ENCODE data around the gene MORC1.

The MORC1 gene

DNA sequence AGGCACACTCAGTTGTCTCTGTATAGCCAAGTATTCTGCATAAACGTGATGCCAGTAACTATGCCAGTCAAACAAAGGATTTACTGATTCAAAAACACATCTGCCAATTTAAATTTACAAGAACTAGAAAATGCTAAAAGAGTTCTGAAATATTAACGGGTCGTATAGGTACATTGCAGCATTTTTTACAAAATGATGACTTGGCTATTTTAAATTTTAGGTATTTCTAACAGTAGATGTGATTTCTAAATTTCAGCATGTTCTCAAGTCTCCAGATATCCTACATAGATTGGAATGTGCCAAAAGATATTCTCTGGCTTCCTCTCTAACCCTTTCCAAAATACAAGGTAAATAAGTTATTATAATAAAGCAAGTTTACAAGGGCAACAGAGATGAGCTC is 60.3 kb downstream of the MORC1 start:
- no peak overlapping the region for H3K4me3 ChIP-seq (ENCODE audit: low read depth, low read length)
- H3K9me3 ChIP-seq, result no peaks in the 10 kb centered on the region
- no peaks in the 10 kb centered on the region for H3K4me1 ChIP-seq
- H3K36me3 ChIP-seq, result no peaks in the 10 kb centered on the region
- TF ChIP-seq, protein P1, sequence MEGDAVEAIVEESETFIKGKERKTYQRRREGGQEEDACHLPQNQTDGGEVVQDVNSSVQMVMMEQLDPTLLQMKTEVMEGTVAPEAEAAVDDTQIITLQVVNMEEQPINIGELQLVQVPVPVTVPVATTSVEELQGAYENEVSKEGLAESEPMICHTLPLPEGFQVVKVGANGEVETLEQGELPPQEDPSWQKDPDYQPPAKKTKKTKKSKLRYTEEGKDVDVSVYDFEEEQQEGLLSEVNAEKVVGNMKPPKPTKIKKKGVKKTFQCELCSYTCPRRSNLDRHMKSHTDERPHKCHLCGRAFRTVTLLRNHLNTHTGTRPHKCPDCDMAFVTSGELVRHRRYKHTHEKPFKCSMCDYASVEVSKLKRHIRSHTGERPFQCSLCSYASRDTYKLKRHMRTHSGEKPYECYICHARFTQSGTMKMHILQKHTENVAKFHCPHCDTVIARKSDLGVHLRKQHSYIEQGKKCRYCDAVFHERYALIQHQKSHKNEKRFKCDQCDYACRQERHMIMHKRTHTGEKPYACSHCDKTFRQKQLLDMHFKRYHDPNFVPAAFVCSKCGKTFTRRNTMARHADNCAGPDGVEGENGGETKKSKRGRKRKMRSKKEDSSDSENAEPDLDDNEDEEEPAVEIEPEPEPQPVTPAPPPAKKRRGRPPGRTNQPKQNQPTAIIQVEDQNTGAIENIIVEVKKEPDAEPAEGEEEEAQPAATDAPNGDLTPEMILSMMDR (IDR thresholded peaks at IDR 0.05; ENCODE audit: low read depth, low read length), result no peak
- peaks cover 11% of the 10 kb centered on the region for H3K27me3 ChIP-seq
- no peak for DNase-seq

DNA sequence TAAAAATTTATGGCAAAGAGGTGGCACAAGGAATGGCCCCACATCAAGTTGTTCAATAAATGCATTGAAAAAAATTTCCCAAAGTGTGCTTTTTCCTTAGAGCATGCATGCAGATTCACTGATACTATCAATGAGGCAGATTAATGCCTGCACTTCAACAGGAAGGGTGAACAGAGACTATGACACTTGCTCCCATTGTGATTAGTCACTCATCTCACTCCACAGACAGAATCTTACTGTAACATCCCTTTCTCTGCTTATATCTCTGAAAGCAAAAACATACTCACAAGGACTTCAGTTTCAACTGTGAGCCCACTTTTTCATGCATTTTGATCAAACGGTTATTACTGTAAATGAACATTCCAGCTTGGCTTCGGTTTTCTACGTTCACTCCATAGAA is 60.9 kb downstream of the MORC1 start:
- no peaks in the 10 kb centered on the region for H3K4me1 ChIP-seq
- H3K9me3 ChIP-seq, result no peaks in the 10 kb centered on the region
- H3K27me3 ChIP-seq, result peaks cover 11% of the 10 kb centered on the region
- no peak overlapping the region for H3K4me3 ChIP-seq (ENCODE audit: low read depth, low read length)
- H3K36me3 ChIP-seq, result no peaks in the 10 kb centered on the region
- TF ChIP-seq, protein P1 (IDR thresholded peaks at IDR 0.05; ENCODE audit: low read depth, low read length), result no peak
- DNase-seq, result no peak

DNA sequence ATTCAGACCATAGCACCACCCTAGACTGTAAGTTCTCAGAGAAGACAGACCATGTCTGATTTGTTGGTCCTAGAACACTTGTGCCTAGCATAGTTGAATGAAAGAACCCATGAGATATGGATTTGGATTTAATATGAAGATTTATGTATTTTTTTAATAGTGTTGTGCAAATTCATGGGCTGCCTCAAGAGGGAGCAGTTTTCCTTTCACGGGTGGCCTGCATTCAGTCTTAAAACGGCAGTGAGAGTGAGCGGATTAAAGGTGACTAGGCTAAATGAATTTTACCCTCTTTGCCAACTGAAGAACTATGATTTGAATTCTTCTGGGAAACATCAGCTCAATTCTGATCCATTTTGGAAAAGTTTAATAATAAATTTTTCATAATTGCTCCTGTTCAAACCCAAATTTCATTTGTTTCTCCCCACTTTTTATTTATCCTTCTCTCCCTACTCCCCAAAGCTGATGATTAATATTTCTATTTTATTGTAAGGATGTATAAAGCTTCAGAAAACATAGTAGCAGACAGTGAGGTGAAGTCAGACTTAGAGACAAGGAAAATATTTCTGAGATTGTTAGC is 67.3 kb downstream of the MORC1 start:
- peak; percentile 22 for DNase-seq
- H3K36me3 ChIP-seq, result no peaks in the 10 kb centered on the region
- no peak overlapping the region for H3K4me3 ChIP-seq (ENCODE audit: low read depth, low read length)
- TF ChIP-seq, protein P1 (IDR thresholded peaks at IDR 0.05; ENCODE audit: low read depth, low read length), result peak; percentile 75
- no peaks in the 10 kb centered on the region for H3K4me1 ChIP-seq
- H3K9me3 ChIP-seq, result no peaks in the 10 kb centered on the region
- H3K27me3 ChIP-seq, result no peaks in the 10 kb centered on the region

DNA sequence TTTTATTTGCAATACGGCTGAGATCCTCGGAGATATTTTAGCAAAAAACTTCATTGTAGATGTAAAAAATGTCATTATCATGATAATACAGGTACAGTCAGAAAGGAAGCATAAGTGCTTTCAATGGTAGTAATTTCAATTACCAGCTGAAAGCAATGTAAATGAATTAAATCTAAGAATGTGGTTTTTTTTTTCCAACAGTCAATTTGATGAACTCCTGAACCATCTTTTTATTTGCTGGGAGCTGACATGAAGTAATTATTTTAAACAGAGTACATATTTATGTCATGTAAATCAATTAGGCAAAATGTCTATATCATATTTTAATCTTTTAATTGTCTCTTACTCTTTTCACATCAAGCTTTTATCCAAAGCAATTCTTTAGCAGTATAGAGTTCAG is 70.6 kb downstream of the MORC1 start:
- Histone ChIP-seq H3K4me1 (no peaks in the 10 kb centered on the region), H3K36me3 (no peaks in the 10 kb centered on the region), H3K4me3 (ENCODE audit: low read depth, low read length) (no peak overlapping the region), H3K9me3 (no peaks in the 10 kb centered on the region), H3K27me3 (no peaks in the 10 kb centered on the region)
- no peak for DNase-seq
- TF ChIP-seq, protein P1 (IDR thresholded peaks at IDR 0.05; ENCODE audit: low read depth, low read length), result no peak

DNA sequence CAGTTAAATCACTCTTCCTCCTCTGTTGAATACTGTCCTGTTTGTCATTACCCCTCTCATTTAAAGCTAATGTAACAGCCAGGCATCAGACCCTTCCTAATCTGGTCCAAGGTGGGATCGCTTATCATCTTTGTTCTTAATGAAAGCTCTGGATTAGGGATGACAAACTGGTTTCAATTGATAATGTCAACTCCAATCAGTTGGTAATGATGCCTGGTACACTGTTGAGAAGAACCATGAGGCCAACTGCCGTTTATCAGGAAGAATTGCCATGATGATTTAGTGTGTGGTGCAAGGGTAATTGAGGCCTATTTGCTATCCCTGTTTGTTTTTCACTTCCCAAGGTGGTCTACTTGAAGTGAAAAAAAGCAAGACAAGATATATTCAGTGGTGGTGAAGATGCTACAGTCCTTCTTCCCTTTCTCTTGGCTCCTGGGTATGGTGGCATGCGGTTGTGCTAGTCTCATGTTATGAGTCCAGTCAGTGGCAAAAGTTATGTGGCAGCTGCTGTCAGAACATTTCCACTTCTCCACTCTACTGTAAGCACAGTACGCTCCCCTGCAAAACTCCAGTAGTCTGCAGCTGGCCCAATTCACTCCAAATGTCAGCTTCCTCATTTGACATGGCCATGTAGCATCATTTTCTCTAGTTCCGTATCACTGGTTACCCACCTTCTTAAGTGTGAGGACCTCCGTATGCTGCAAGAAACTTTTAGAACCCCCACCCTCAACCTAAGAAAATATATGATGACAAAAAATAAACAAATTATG is 72.5 kb downstream of the MORC1 start:
- H3K4me1 ChIP-seq, result no peaks in the 10 kb centered on the region
- no peak overlapping the region for H3K4me3 ChIP-seq (ENCODE audit: low read depth, low read length)
- no peak for DNase-seq
- H3K27me3 ChIP-seq, result no peaks in the 10 kb centered on the region
- TF ChIP-seq, protein P1 (IDR thresholded peaks at IDR 0.05; ENCODE audit: low read depth, low read length), result no peak
- H3K9me3 ChIP-seq, result no peaks in the 10 kb centered on the region
- H3K36me3 ChIP-seq, result no peaks in the 10 kb centered on the region

DNA sequence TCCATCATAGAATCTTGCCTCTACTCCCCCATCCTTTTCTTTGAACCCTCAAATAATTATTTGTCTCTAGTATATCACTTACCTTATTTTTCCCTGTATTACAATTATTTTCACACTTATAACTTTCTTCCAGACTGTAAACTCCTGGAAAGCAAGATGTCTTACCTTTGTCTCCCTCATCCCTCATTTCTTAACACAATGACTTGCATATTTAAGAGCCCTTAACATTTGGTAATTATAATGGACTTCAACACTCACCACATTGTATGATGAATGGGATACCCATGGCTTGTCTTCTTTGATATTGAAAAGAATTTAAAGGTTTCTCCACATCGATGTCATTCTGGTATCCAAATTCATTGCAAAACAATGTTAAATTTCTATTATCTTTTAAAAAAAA is 82.9 kb downstream of the MORC1 start:
- Histone ChIP-seq H3K27me3 (peaks cover 19% of the 10 kb centered on the region), H3K36me3 (no peaks in the 10 kb centered on the region), H3K4me3 (ENCODE audit: low read depth, low read length) (no peak overlapping the region), H3K4me1 (no peaks in the 10 kb centered on the region), H3K9me3 (no peaks in the 10 kb centered on the region)
- TF ChIP-seq, protein P1 (IDR thresholded peaks at IDR 0.05; ENCODE audit: low read depth, low read length), result no peak
- DNase-seq, result no peak

Measured in BE2C (cell line).